Measurements from ENCODE around the gene SKP1. TPM values are rescaled to one million over a fixed set of nuclear protein-coding genes. Genes with fewer than 3 reads are reported as not detected.
"Not testable (repeated sequence)": the region's sequence is repeated elsewhere in the genome, so short reads cannot be mapped to it uniquely, and the experiment has no call there.

Gene SKP1
- total RNA-seq, 1 donor, result 145 TPM

GRCh38 chr5:134161513-134162395, 15.0 kb downstream of the SKP1 start:
- TF ChIP-seq CTCF (IDR thresholded peaks at IDR 0.05; ENCODE audit: extremely low read depth, low read depth, low read length), result no peak
- peaks cover 89% of the 10 kb centered on the region for H3K36me3 ChIP-seq (ENCODE audit: insufficient read depth, low read length)
- H3K79me2 ChIP-seq (ENCODE audit: insufficient read depth, low read length), result peaks cover 63% of the 10 kb centered on the region

GRCh38 chr5:134153657-134154056, 23.1 kb downstream of the SKP1 start:
- Histone ChIP-seq H3K27ac (ENCODE audit: low read depth, low read length) (no peak overlapping the region), H4K20me1 (ENCODE audit: insufficient read depth, low read length) (peaks cover 30% of the 10 kb centered on the region), H3K4me3 (ENCODE audit: insufficient read depth, low read length) (no peak overlapping the region), H3K79me2 (ENCODE audit: insufficient read depth, low read length) (peaks cover 75% of the 10 kb centered on the region), H3K27me3 (ENCODE audit: insufficient read depth, low read length) (no peaks in the 10 kb centered on the region), H3K9me3 (ENCODE audit: low read depth, low read length) (no peaks in the 10 kb centered on the region), H3K36me3 (ENCODE audit: insufficient read depth, low read length) (peaks cover 87% of the 10 kb centered on the region), H2AFZ (ENCODE audit: low read length) (no peak overlapping the region), H3K4me2 (ENCODE audit: insufficient read depth, low read length) (no peak overlapping the region), H3K4me1 (ENCODE audit: insufficient read depth, low read length) (peaks cover 5% of the 10 kb centered on the region)
- no peak for DNase-seq (ENCODE audit: insufficient read length, low spot score, missing footprints)
- no peak for TF ChIP-seq CTCF (IDR thresholded peaks at IDR 0.05; ENCODE audit: extremely low read depth, low read depth, low read length)

More at GRCh38 chr5:134161513-134162395, 15.0 kb downstream of the SKP1 start:
- Histone ChIP-seq H3K27me3 (ENCODE audit: insufficient read depth, low read length) (no peaks in the 10 kb centered on the region), H4K20me1 (ENCODE audit: insufficient read depth, low read length) (peaks cover 20% of the 10 kb centered on the region), H3K4me1 (ENCODE audit: insufficient read depth, low read length) (no peaks in the 10 kb centered on the region), H3K4me2 (ENCODE audit: insufficient read depth, low read length) (no peak overlapping the region), H3K4me3 (ENCODE audit: insufficient read depth, low read length) (no peak overlapping the region), H2AFZ (ENCODE audit: low read length) (no peak overlapping the region), H3K27ac (ENCODE audit: low read depth, low read length) (no peak overlapping the region), H3K9me3 (ENCODE audit: low read depth, low read length) (peaks cover 2% of the 10 kb centered on the region)
- no peak for DNase-seq (ENCODE audit: insufficient read length, low spot score, missing footprints)

- Histone ChIP-seq H3K9me3 (ENCODE audit: low read depth, low read length) (no peaks in the 10 kb centered on the region), H3K4me1 (ENCODE audit: insufficient read depth, low read length) (peaks cover 7% of the 10 kb centered on the region), H3K79me2 (ENCODE audit: insufficient read depth, low read length) (peaks cover 74% of the 10 kb centered on the region), H3K36me3 (ENCODE audit: insufficient read depth, low read length) (peaks cover 87% of the 10 kb centered on the region), H3K4me3 (ENCODE audit: insufficient read depth, low read length) (no peak overlapping the region), H3K27me3 (ENCODE audit: insufficient read depth, low read length) (no peaks in the 10 kb centered on the region), H2AFZ (ENCODE audit: low read length) (no peak overlapping the region), H3K4me2 (ENCODE audit: insufficient read depth, low read length) (no peak overlapping the region), H4K20me1 (ENCODE audit: insufficient read depth, low read length) (peaks cover 33% of the 10 kb centered on the region), H3K27ac (ENCODE audit: low read depth, low read length) (no peak overlapping the region)
- no peak for TF ChIP-seq CTCF (IDR thresholded peaks at IDR 0.05; ENCODE audit: extremely low read depth, low read depth, low read length)
- DNase-seq (ENCODE audit: insufficient read length, low spot score, missing footprints), result no peak
Observed at GRCh38 chr5:134153241-134153640, 23.5 kb downstream of the SKP1 start.

GRCh38 chr5:134152173-134152832, 24.4 kb downstream of the SKP1 start:
- not testable (repeated sequence) for H3K4me2 ChIP-seq (ENCODE audit: insufficient read depth, low read length); DNase-seq (ENCODE audit: insufficient read length, low spot score, missing footprints); H3K27me3 ChIP-seq (ENCODE audit: insufficient read depth, low read length); H2AFZ ChIP-seq (ENCODE audit: low read length); H3K9me3 ChIP-seq (ENCODE audit: low read depth, low read length); H3K4me1 ChIP-seq (ENCODE audit: insufficient read depth, low read length); H3K4me3 ChIP-seq (ENCODE audit: insufficient read depth, low read length)
- Histone ChIP-seq H3K27ac (ENCODE audit: low read depth, low read length) (peak overlapping the region; percentile 32), H3K36me3 (ENCODE audit: insufficient read depth, low read length) (peaks cover 80% of the 10 kb centered on the region), H3K79me2 (ENCODE audit: insufficient read depth, low read length) (peaks cover 71% of the 10 kb centered on the region), H4K20me1 (ENCODE audit: insufficient read depth, low read length) (peaks cover 35% of the 10 kb centered on the region)
